ENCODE data around the gene ZNF22. TPM values are rescaled to one million over a fixed set of nuclear protein-coding genes. Genes with fewer than 3 reads are reported as not detected.

Gene ZNF22
- total RNA-seq, 1 experiment from 2014 or later = 42.1 TPM

- H3K36me3 ChIP-seq (ENCODE audit: insufficient read depth, low read length, poor library complexity, severe bottlenecking) = no peaks in the 10 kb centered on the region
- TF ChIP-seq EZH2 (IDR thresholded peaks at IDR 0.05; ENCODE audit: borderline replicate concordance, low read depth, low read length, poor library complexity, severe bottlenecking) = no peak
- TF ChIP-seq, protein P1, sequence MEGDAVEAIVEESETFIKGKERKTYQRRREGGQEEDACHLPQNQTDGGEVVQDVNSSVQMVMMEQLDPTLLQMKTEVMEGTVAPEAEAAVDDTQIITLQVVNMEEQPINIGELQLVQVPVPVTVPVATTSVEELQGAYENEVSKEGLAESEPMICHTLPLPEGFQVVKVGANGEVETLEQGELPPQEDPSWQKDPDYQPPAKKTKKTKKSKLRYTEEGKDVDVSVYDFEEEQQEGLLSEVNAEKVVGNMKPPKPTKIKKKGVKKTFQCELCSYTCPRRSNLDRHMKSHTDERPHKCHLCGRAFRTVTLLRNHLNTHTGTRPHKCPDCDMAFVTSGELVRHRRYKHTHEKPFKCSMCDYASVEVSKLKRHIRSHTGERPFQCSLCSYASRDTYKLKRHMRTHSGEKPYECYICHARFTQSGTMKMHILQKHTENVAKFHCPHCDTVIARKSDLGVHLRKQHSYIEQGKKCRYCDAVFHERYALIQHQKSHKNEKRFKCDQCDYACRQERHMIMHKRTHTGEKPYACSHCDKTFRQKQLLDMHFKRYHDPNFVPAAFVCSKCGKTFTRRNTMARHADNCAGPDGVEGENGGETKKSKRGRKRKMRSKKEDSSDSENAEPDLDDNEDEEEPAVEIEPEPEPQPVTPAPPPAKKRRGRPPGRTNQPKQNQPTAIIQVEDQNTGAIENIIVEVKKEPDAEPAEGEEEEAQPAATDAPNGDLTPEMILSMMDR (conservative IDR thresholded peaks at IDR 0.05; ENCODE audit: low read depth, low read length) = no peak
- H3K4me1 ChIP-seq (ENCODE audit: insufficient read depth, low read length, poor library complexity, severe bottlenecking) = no peaks in the 10 kb centered on the region
- no peak overlapping the region for H3K27ac ChIP-seq (ENCODE audit: low read depth, low read length, poor library complexity, severe bottlenecking)
- ChIA-PET CTCF (no interaction called here), POLR2A (ENCODE audit: low non-redundant PET) (no interaction called here)
- BruUV-seq (replicated peaks) = no TSS peak
- H3K9me3 ChIP-seq (ENCODE audit: low read depth, low read length, poor library complexity, severe bottlenecking) = no peaks in the 10 kb centered on the region
- DNase-seq (ENCODE audit: low spot score) = no peak
- H3K27me3 ChIP-seq (replicated peaks; ENCODE audit: insufficient read depth, low read depth, low read length, poor library complexity) = no peaks in the 10 kb centered on the region
- no peak overlapping the region for H3K4me3 ChIP-seq (ENCODE audit: low read depth, low read length, poor library complexity, severe bottlenecking)
- intact Hi-C loops (cut with micrococcal nuclease; ENCODE audit: unreplicated experiment) = no loop called here
Measured at GRCh38 chr10:45040921-45041542, 40.3 kb downstream of the ZNF22 start.

- no TSS peak for BruUV-seq (replicated peaks)
- Histone ChIP-seq H3K9me3 (ENCODE audit: low read depth, low read length, poor library complexity, severe bottlenecking) (no peaks in the 10 kb centered on the region), H3K36me3 (ENCODE audit: insufficient read depth, low read length, poor library complexity, severe bottlenecking) (no peaks in the 10 kb centered on the region), H3K4me1 (ENCODE audit: insufficient read depth, low read length, poor library complexity, severe bottlenecking) (no peaks in the 10 kb centered on the region), H3K27ac (ENCODE audit: low read depth, low read length, poor library complexity, severe bottlenecking) (no peak overlapping the region), H3K27me3 (replicated peaks; ENCODE audit: insufficient read depth, low read depth, low read length, poor library complexity) (no peaks in the 10 kb centered on the region), H3K4me3 (ENCODE audit: low read depth, low read length, poor library complexity, severe bottlenecking) (no peak overlapping the region)
- intact Hi-C loops (cut with micrococcal nuclease; ENCODE audit: unreplicated experiment) = no loop called here
- CTCF ChIA-PET = no interaction called here
- TF ChIP-seq, protein P1 (conservative IDR thresholded peaks at IDR 0.05; ENCODE audit: low read depth, low read length) = no peak
- no peak for TF ChIP-seq EZH2 (IDR thresholded peaks at IDR 0.05; ENCODE audit: borderline replicate concordance, low read depth, low read length, poor library complexity, severe bottlenecking)
- DNase-seq (ENCODE audit: low spot score) = no peak
- POLR2A ChIA-PET (ENCODE audit: low non-redundant PET) = no interaction called here
Measured at GRCh38 chr10:45044290-45044689, 43.6 kb downstream of the ZNF22 start.

- no peak for TF ChIP-seq EZH2 (IDR thresholded peaks at IDR 0.05; ENCODE audit: borderline replicate concordance, low read depth, low read length, poor library complexity, severe bottlenecking)
- TF ChIP-seq, protein P1 (conservative IDR thresholded peaks at IDR 0.05; ENCODE audit: low read depth, low read length) = no peak
- no TSS peak for BruUV-seq (replicated peaks)
- H3K9me3 ChIP-seq (ENCODE audit: low read depth, low read length, poor library complexity, severe bottlenecking) = no peaks in the 10 kb centered on the region
- ChIA-PET POLR2A (ENCODE audit: low non-redundant PET) (no interaction called here), CTCF (no interaction called here)
- DNase-seq (ENCODE audit: low spot score) = no peak
- H3K4me3 ChIP-seq (ENCODE audit: low read depth, low read length, poor library complexity, severe bottlenecking) = no peak overlapping the region
- no peaks in the 10 kb centered on the region for H3K36me3 ChIP-seq (ENCODE audit: insufficient read depth, low read length, poor library complexity, severe bottlenecking)
- intact Hi-C loops (cut with micrococcal nuclease; ENCODE audit: unreplicated experiment) = no loop called here
- H3K27me3 ChIP-seq (replicated peaks; ENCODE audit: insufficient read depth, low read depth, low read length, poor library complexity) = no peaks in the 10 kb centered on the region
- H3K4me1 ChIP-seq (ENCODE audit: insufficient read depth, low read length, poor library complexity, severe bottlenecking) = no peaks in the 10 kb centered on the region
- H3K27ac ChIP-seq (ENCODE audit: low read depth, low read length, poor library complexity, severe bottlenecking) = no peak overlapping the region
Measured at GRCh38 chr10:45050551-45051235, 50.0 kb downstream of the ZNF22 start.

Measured in A673 (cell line).